Measurements from ENCODE around the gene F8A1. TPM values are rescaled to one million over a fixed set of nuclear protein-coding genes. Genes with fewer than 3 reads are reported as not detected.
A peak's percentile ranks its signal among the peaks of the same experiment; 100 is the strongest.
"Not testable (repeated sequence)": the region's sequence is repeated elsewhere in the genome, so short reads cannot be mapped to it uniquely, and the experiment has no call there.

Gene F8A1
- total RNA-seq, 1 donor from 2014 or later, result 23.6 TPM

DNA sequence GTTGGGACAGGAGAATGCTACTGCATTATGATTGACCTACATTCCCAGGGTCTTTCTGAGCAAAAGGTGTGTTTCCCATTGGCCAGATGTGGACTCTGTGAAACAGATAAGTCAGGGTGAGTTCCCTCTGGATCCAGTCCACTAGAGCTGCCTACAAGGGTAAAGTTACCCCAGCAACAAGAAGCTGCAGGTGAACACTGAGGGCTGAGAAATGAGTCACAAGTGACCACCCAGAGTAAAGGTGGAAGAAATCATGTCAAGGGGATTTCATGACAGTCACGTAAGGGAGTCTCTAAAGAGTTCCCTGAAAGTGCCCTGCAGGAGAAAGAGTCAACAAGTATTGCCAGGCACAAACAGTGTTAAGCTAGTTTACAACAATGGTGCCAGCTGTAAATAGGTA is 16.3 kb downstream of the F8A1 start:
- intact Hi-C loops (cut with micrococcal nuclease), result no loop called here
- no peak for DNase-seq (ENCODE audit: low spot score)
- Mint-ChIP-seq H3K27ac (no peak overlapping the region), H3K9me3 (no peaks in the 10 kb centered on the region), H3K4me3 (no peak overlapping the region), H3K36me3 (ENCODE audit: low read depth) (no peaks in the 10 kb centered on the region), H3K4me1 (ENCODE audit: low read depth) (no peaks in the 10 kb centered on the region), H3K27me3 (ENCODE audit: insufficient read depth) (peaks cover 8% of the 10 kb centered on the region)

DNA sequence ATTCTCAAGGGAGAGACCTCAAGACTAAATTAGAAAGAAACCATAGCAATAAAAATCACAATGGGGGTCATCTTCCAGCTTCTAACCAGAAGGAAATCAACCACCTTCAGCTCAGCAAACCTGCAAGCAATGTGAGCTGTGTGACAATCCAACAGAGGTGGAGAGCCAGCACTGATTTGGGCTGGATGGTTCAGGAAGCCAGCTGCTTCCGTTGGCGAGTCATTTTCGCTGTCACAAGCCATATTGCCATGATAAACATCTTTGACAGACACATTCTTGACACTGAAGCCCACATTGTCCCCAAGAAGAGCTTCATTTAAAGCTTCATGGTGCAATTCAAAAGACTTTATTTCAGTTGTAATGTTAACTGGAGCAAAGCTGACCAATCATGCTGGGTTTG is 22.7 kb downstream of the F8A1 start:
- H3K27me3 Mint-ChIP-seq (ENCODE audit: insufficient read depth), result peaks cover 4% of the 10 kb centered on the region
- no peaks in the 10 kb centered on the region for H3K4me1 Mint-ChIP-seq (ENCODE audit: low read depth)
- H3K9me3 Mint-ChIP-seq, result no peaks in the 10 kb centered on the region
- DNase-seq (ENCODE audit: low spot score), result no peak
- H3K36me3 Mint-ChIP-seq (ENCODE audit: low read depth), result no peaks in the 10 kb centered on the region
- intact Hi-C loops (cut with micrococcal nuclease), result no loop called here
- H3K27ac Mint-ChIP-seq, result no peak overlapping the region
- no peak overlapping the region for H3K4me3 Mint-ChIP-seq

DNA sequence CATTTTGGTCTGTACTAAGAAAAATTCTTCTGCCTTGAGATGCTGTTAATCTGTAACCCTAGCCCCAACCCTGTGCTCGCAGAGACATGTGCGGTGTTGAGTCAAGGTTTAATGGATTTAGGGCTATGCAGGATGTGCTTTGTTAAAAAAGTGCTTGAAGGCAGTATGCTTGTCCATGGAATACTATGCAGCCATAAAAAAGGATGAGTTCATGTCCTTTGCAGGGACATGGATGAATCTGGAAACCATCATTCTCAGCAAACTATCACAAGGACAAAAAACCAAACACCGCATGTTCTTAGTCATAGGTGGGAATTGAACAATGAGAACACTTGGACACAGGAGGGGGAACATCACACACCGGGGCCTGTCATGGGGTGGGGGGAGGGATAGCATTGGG is 23.9 kb downstream of the F8A1 start:
- H3K27me3 Mint-ChIP-seq (ENCODE audit: insufficient read depth); H3K4me1 Mint-ChIP-seq (ENCODE audit: low read depth); H3K4me3 Mint-ChIP-seq; intact Hi-C loops (cut with micrococcal nuclease); H3K9me3 Mint-ChIP-seq; H3K27ac Mint-ChIP-seq; DNase-seq (ENCODE audit: low spot score); H3K36me3 Mint-ChIP-seq (ENCODE audit: low read depth): not testable (repeated sequence)

GRCh38 chrX:154910528-154910927 is 24.4 kb downstream of the F8A1 start:
- H3K4me3 Mint-ChIP-seq; DNase-seq (ENCODE audit: low spot score); H3K4me1 Mint-ChIP-seq (ENCODE audit: low read depth); intact Hi-C loops (cut with micrococcal nuclease); H3K27ac Mint-ChIP-seq; H3K36me3 Mint-ChIP-seq (ENCODE audit: low read depth); H3K9me3 Mint-ChIP-seq; H3K27me3 Mint-ChIP-seq (ENCODE audit: insufficient read depth): not testable (repeated sequence)

DNA sequence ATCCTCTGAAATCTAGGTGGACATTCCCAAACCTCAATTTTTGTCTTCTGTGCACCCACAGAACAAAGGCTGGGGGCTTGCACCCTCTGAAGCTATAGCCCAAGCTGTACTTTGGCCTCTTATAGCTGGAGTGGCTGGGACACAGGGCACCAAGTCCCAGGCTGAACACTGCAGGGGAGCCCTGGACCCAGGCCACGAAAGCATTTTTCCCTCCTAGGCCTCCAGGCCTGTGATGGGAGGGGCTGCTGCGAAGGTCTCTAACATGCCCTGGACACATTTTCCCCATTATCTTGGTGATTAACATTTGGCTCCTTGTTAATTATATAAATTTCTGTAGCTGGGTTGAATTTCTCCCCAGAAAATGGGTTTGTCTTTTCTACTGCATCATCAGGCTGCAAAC is 27.9 kb downstream of the F8A1 start:
- intact Hi-C loops (cut with micrococcal nuclease), result no loop called here
- H3K27ac Mint-ChIP-seq, result no peak overlapping the region
- no peaks in the 10 kb centered on the region for H3K36me3 Mint-ChIP-seq (ENCODE audit: low read depth)
- peaks cover 9% of the 10 kb centered on the region for H3K27me3 Mint-ChIP-seq (ENCODE audit: insufficient read depth)
- H3K4me1 Mint-ChIP-seq (ENCODE audit: low read depth), result peaks cover 6% of the 10 kb centered on the region
- DNase-seq (ENCODE audit: low spot score), result no peak
- no peaks in the 10 kb centered on the region for H3K9me3 Mint-ChIP-seq
- H3K4me3 Mint-ChIP-seq, result no peak overlapping the region

- DNase-seq (ENCODE audit: low spot score), result peak; percentile 1
- peaks cover 15% of the 10 kb centered on the region for H3K27me3 Mint-ChIP-seq (ENCODE audit: insufficient read depth)
- H3K4me3 Mint-ChIP-seq, result peak overlapping the region; percentile 68
- H3K36me3 Mint-ChIP-seq (ENCODE audit: low read depth), result no peaks in the 10 kb centered on the region
- H3K27ac Mint-ChIP-seq, result no peak overlapping the region
- intact Hi-C loops (cut with micrococcal nuclease), result loop anchor here (1.0 to 5.0 kb wide), 6 partner anchors 63 to 904 kb away; partner anchors contain the start of genes BRCC3, CMC4, FUNDC2 and MTCP1
- H3K9me3 Mint-ChIP-seq, result no peaks in the 10 kb centered on the region
- peaks cover 6% of the 10 kb centered on the region for H3K4me1 Mint-ChIP-seq (ENCODE audit: low read depth)
Observed at GRCh38 chrX:154918060-154918483, 31.9 kb downstream of the F8A1 start.

GRCh38 chrX:154924771-154925170 is 38.6 kb downstream of the F8A1 start:
- H3K9me3 Mint-ChIP-seq; intact Hi-C loops (cut with micrococcal nuclease); H3K27ac Mint-ChIP-seq; DNase-seq (ENCODE audit: low spot score); H3K4me3 Mint-ChIP-seq; H3K4me1 Mint-ChIP-seq (ENCODE audit: low read depth); H3K36me3 Mint-ChIP-seq (ENCODE audit: low read depth): not testable (repeated sequence)
- peaks cover 10% of the 10 kb centered on the region for H3K27me3 Mint-ChIP-seq (ENCODE audit: insufficient read depth)

Other genes with a start within 250 kb of the F8A1 start
- not detected in 2 replicates for gene CTAG2, start 232.8 kb upstream of the F8A1 start, total RNA-seq
- 5.1 TPM in 2 replicates for gene GAB3, start 135.3 kb upstream of the F8A1 start, total RNA-seq
- 186 and 188 TPM in 2 replicates for gene DKC1, start 123.5 kb upstream of the F8A1 start, total RNA-seq
- 27.8 and 28.7 TPM in 2 replicates for gene MPP1, start 80.9 kb upstream of the F8A1 start, total RNA-seq
- not detected in 2 replicates for gene SMIM9, start 51.7 kb upstream of the F8A1 start, total RNA-seq
- 2.7 and 2.9 TPM in 2 replicates for gene F8, start 136.4 kb downstream of the F8A1 start, total RNA-seq
- gene FUNDC2, start 140.5 kb downstream of the F8A1 start, total RNA-seq, result 74.1 and 79.1 TPM in 2 replicates
- 1.3 and 3.0 TPM in 2 replicates for gene CMC4, start 184.8 kb downstream of the F8A1 start, total RNA-seq
- gene MTCP1, start 184.8 kb downstream of the F8A1 start, total RNA-seq, result 9.1 and 12.7 TPM in 2 replicates
- gene BRCC3, start 185.2 kb downstream of the F8A1 start, total RNA-seq, result 28.9 and 30.5 TPM in 2 replicates

Measured in activated T-helper 1 cell treated with anti-CD3 and anti-CD28 coated beads, Interleukin-12 subunit alpha, Interleukin-12 subunit beta, Interleukin-2, Interleukin-4 antibody, amounts not matched to agents 30 ng/mL and 10 ng/mL and 1 ng/mL, durations not matched to agents 14 hours and 24 hours and 36 hours (primary cell).